Panc1 (cell line): Measurements from ENCODE around the gene ARMC8. TPM values are rescaled to one million over a fixed set of nuclear protein-coding genes. Genes with fewer than 3 reads are reported as not detected.

Experiments used
- ATAC-seq: fragments of 200-7000 bp; cut with Tn5 transposase; 2 replicates; pipeline ENCODE4 v1.9.1; 2020; ENCODE audit warnings: mild to moderate bottlenecking, moderate library complexity
- BruUV-seq: library from RNA; stranded (reverse); fragments of 400-500 nt; replicated peaks from 2 replicates; lab custom pipeline; 2021; lab: Mats Ljungman, UMichigan
- CTCF ChIA-PET: fragments of 300-600 bp; sonication (Branson Sonifier 250); formaldehyde crosslinking; loops from one replicate; lab custom pipeline; 2022; ENCODE audit warnings: antibody characterized with exemption; lab: Charles Lee
- POLR2A ChIA-PET: fragments of 300-600 bp; sonication (Branson Sonifier 250); formaldehyde crosslinking; loops from one replicate; lab custom pipeline; 2022; ENCODE audit warnings: antibody characterized with exemption; lab: Charles Lee
- DNase-seq: peaks from one replicate; pipeline ENCODE4 v3.0.0-alpha.2; 2010; ENCODE audit warnings: low read depth, low spot score
- H3K27ac ChIP-seq: 2 replicates; pipeline ENCODE4 v1.5.1; 2011; ENCODE audit warnings: mild to moderate bottlenecking, low read length, inconsistent platforms
- H3K27me3 ChIP-seq: fragments of 200-500 bp; sonication (Bioruptor generic); 2 replicates; pipeline ENCODE4 v1.6.0; 2014; ENCODE audit warnings: low read length, inconsistent platforms; ENCODE audit not compliant: control insufficient read depth, insufficient read depth
- H3K36me3 ChIP-seq: fragments of 200-500 bp; sonication (Bioruptor generic); 2 replicates; pipeline ENCODE4 v1.5.1; 2014; ENCODE audit warnings: inconsistent platforms, mild to moderate bottlenecking, low read length, moderate library complexity; ENCODE audit not compliant: control insufficient read depth, insufficient read depth
- H3K4me1 ChIP-seq: 2 replicates; pipeline ENCODE4 v1.5.1; 2011; ENCODE audit warnings: inconsistent platforms, mild to moderate bottlenecking, low read length, moderate library complexity; ENCODE audit not compliant: control insufficient read depth, insufficient read depth
- H3K4me3 ChIP-seq, 2 experiments: 2 replicates each; pipeline ENCODE4 v1.5.1; 2011 to 2012; ENCODE audit warnings: low read depth in 2 of 2, low read length in 2 of 2, mild to moderate bottlenecking in 2 of 2, inconsistent platforms in 1 of 2, moderate library complexity in 1 of 2
- H3K9me3 ChIP-seq: fragments of 200-500 bp; sonication (Bioruptor generic); 2 replicates; pipeline ENCODE4 v1.5.1; 2014; ENCODE audit warnings: low read depth, mild to moderate bottlenecking, inconsistent platforms, low read length, moderate library complexity; ENCODE audit not compliant: control insufficient read depth, insufficient read depth
- CTCF ChIP-seq: fragments of 450-650 bp; IDR thresholded peaks from 2 replicates; pipeline ENCODE4 v1.5.1; 2017; ENCODE audit warnings: mild to moderate bottlenecking
- POLR2AphosphoS5 ChIP-seq: IDR thresholded peaks from 2 replicates; pipeline ENCODE4 v1.6.1; 2012; ENCODE audit warnings: mild to moderate bottlenecking, low read depth, low read length, moderate library complexity
- REST ChIP-seq, 2 experiments: IDR thresholded peaks; 2 replicates each; pipeline ENCODE4 v1.6.1; 2011 to 2012; ENCODE audit warnings: low read depth in 2 of 2, control low read depth in 1 of 2, low read length in 1 of 2, mild to moderate bottlenecking in 1 of 2, moderate library complexity in 1 of 2; ENCODE audit not compliant: insufficient read depth in 1 of 2
- SIN3A ChIP-seq: IDR thresholded peaks from 2 replicates; pipeline ENCODE4 v1.6.1; 2012; ENCODE audit warnings: low read depth, mild to moderate bottlenecking, low read length, moderate library complexity, borderline replicate concordance; ENCODE audit not compliant: insufficient read depth
- TCF7L2 ChIP-seq: IDR thresholded peaks from 2 replicates; pipeline ENCODE4 v1.6.1; 2011; ENCODE audit warnings: mild to moderate bottlenecking, low read depth, low read length, inconsistent platforms
- in situ Hi-C: cut with HindIII; loops from 2 replicates; pipeline ENCODE4 v1.10.0; 2016; ENCODE audit warnings: low sequenced_read_pairs, low pct_unique_long_range_greater_than_20kb
- intact Hi-C: fragments of 100-400 bp; cut with micrococcal nuclease; formaldehyde crosslinking; loops from one replicate; pipeline ENCODE4 v1.10.0; 2022; ENCODE audit not compliant: unreplicated experiment
- total RNA-seq: library from RNA; stranded (reverse); gene quantifications from one replicate; pipeline ENCODE4 v1.2.1, GENCODE V29; 2021; ENCODE audit not compliant: unreplicated experiment

ARMC8 gene
- total RNA-seq, 1 experiment from 2014 or later, result 56.0 TPM

GRCh38 chr3:138296639-138297038 lies 109.5 kb downstream of the ARMC8 start:
- no TSS peak for BruUV-seq
- Histone ChIP-seq H3K27me3 (no peaks in the 10 kb centered on the region), H3K27ac (no peak overlapping the region), H3K9me3 (no peaks in the 10 kb centered on the region), H3K4me1 (no peaks in the 10 kb centered on the region), H3K36me3 (no peaks in the 10 kb centered on the region), H3K4me3 (no peak overlapping the region)
- DNase-seq, result no peak
- ChIA-PET CTCF (no interaction called here), POLR2A (no interaction called here)
- intact Hi-C loops (no loop called here), in situ Hi-C loops (no loop called here)
- no peak for TF ChIP-seq CTCF
- no peak for TF ChIP-seq SIN3A
- no peak for TF ChIP-seq POLR2AphosphoS5
- TF ChIP-seq REST (IDR thresholded peaks at IDR 0.05; ENCODE audit: insufficient read depth in 1 of 2, low read depth in 2 of 2, low read length in 1 of 2), result no peak
- TF ChIP-seq TCF7L2, result no peak
- no peak for ATAC-seq

GRCh38 chr3:138297059-138297607 lies 110.0 kb downstream of the ARMC8 start:
- in situ Hi-C loops, result no loop called here
- ChIA-PET CTCF (no interaction called here), POLR2A (no interaction called here)
- intact Hi-C loops, result no loop called here
- DNase-seq, result no peak
- no TSS peak for BruUV-seq
- Histone ChIP-seq H3K9me3 (no peaks in the 10 kb centered on the region), H3K27ac (no peak overlapping the region), H3K4me1 (no peaks in the 10 kb centered on the region), H3K36me3 (no peaks in the 10 kb centered on the region), H3K27me3 (no peaks in the 10 kb centered on the region), H3K4me3 (no peak overlapping the region)
- TF ChIP-seq POLR2AphosphoS5 (no peak), CTCF (no peak), REST (IDR thresholded peaks at IDR 0.05; ENCODE audit: insufficient read depth in 1 of 2, low read depth in 2 of 2, low read length in 1 of 2) (no peak), TCF7L2 (no peak), SIN3A (no peak)
- ATAC-seq, result no peak
